PC-9 (cell line): ENCODE results near the gene CCDC71L. TPM values are rescaled to one million over a fixed set of nuclear protein-coding genes. Genes with fewer than 3 reads are reported as not detected.

ENCODE experiments used
- BruUV-seq: library from RNA; stranded (reverse); fragments of 400-500 nt; replicated peaks from 2 replicates; lab custom pipeline; 2021; lab: Mats Ljungman, UMichigan
- CTCF ChIA-PET: fragments of 300-600 bp; sonication (Branson Sonifier 250); formaldehyde crosslinking; loops from one replicate; lab custom pipeline; 2022; ENCODE audit warnings: antibody characterized with exemption; lab: Charles Lee
- POLR2A ChIA-PET: fragments of 300-600 bp; sonication (Branson Sonifier 250); formaldehyde crosslinking; loops from one replicate; lab custom pipeline; 2022; ENCODE audit warnings: antibody characterized with exemption; ENCODE audit not compliant: unreplicated experiment; lab: Charles Lee
- DNase-seq, 2 experiments: peaks; one replicate each; pipeline versions ENCODE4 v3.0.0 to v3.0.0-alpha.2; 2015 to 2022; ENCODE audit warnings: mixed read lengths in 1 of 2
- H2AFZ ChIP-seq: fragments of 200-600 bp; sonication (generic); 2 replicates; pipeline ENCODE4 v1.8.1; 2017; ENCODE audit warnings: antibody characterized with exemption
- H3F3A ChIP-seq: fragments of 200-600 bp; sonication (generic); 2 replicates; pipeline ENCODE4 v1.8.1; 2017; ENCODE audit warnings: antibody characterized with exemption, mild to moderate bottlenecking, low read depth; ENCODE audit not compliant: insufficient read depth
- H3K27ac ChIP-seq: fragments of 200-600 bp; sonication (generic); 2 replicates; pipeline ENCODE4 v1.6.1; 2016; ENCODE audit warnings: mixed run types
- H3K27me3 ChIP-seq: fragments of 200-600 bp; sonication (generic); 2 replicates; pipeline ENCODE4 v1.6.1; 2016; ENCODE audit warnings: low read depth, mixed run types; ENCODE audit not compliant: insufficient read depth
- H3K36me3 ChIP-seq: fragments of 200-600 bp; sonication (generic); 2 replicates; pipeline ENCODE4 v1.6.1; 2016; ENCODE audit warnings: low read depth, mixed run types
- H3K4me1 ChIP-seq: fragments of 200-600 bp; sonication (generic); replicated peaks from 2 replicates; pipeline ENCODE4 v1.6.1; 2016; ENCODE audit warnings: mixed run types; ENCODE audit not compliant: insufficient read depth
- H3K4me2 ChIP-seq: fragments of 200-600 bp; sonication (generic); 2 replicates; pipeline ENCODE4 v1.6.1; 2017; ENCODE audit warnings: mixed run types
- H3K4me3 ChIP-seq: fragments of 200-600 bp; sonication (generic); 2 replicates; pipeline ENCODE4 v1.6.1; 2016; ENCODE audit warnings: mixed run types
- H3K79me2 ChIP-seq: fragments of 200-600 bp; sonication (generic); 2 replicates; pipeline ENCODE4 v1.6.1; 2017; ENCODE audit warnings: low read depth, mixed run types
- H3K9me2 ChIP-seq: fragments of 200-600 bp; sonication (generic); 2 replicates; pipeline ENCODE4 v1.8.1; 2017; ENCODE audit warnings: mild to moderate bottlenecking; ENCODE audit not compliant: insufficient read depth
- H3K9me3 ChIP-seq: fragments of 200-600 bp; sonication (generic); 2 replicates; pipeline ENCODE4 v1.8.1; 2016; ENCODE audit warnings: low read depth; ENCODE audit not compliant: insufficient read depth
- H4K20me1 ChIP-seq: fragments of 200-600 bp; sonication (generic); 2 replicates; pipeline ENCODE4 v1.8.1; 2017; ENCODE audit not compliant: insufficient read depth
- EZH2 ChIP-seq: fragments of 200-600 bp; sonication (generic); IDR thresholded peaks from 2 replicates; pipeline ENCODE4 v1.8.0; 2017; ENCODE audit warnings: antibody characterized with exemption, low read depth
- intact Hi-C: fragments of 100-400 bp; cut with micrococcal nuclease; formaldehyde crosslinking; loops from one replicate; pipeline ENCODE4 v1.10.0; 2022; ENCODE audit not compliant: unreplicated experiment
- total RNA-seq: library from RNA; stranded (reverse); gene quantifications from 2 replicates; pipeline ENCODE4 v1.2.3, GENCODE V29; 2021
- TF ChIP-seq, protein P1 (sequence below): fragments of 200-600 bp; sonication (generic); conservative IDR thresholded peaks from 2 replicates; pipeline ENCODE4 v1.6.1; 2017; ENCODE audit warnings: mixed run types, antibody characterized with exemption, mild to moderate bottlenecking, moderate library complexity

The CCDC71L gene
- total RNA-seq, 1 experiment from 2014 or later, result 18.4 TPM

GRCh38 chr7:106617860-106618259, 43.1 kb downstream of the CCDC71L start:
- TF ChIP-seq, protein P1, sequence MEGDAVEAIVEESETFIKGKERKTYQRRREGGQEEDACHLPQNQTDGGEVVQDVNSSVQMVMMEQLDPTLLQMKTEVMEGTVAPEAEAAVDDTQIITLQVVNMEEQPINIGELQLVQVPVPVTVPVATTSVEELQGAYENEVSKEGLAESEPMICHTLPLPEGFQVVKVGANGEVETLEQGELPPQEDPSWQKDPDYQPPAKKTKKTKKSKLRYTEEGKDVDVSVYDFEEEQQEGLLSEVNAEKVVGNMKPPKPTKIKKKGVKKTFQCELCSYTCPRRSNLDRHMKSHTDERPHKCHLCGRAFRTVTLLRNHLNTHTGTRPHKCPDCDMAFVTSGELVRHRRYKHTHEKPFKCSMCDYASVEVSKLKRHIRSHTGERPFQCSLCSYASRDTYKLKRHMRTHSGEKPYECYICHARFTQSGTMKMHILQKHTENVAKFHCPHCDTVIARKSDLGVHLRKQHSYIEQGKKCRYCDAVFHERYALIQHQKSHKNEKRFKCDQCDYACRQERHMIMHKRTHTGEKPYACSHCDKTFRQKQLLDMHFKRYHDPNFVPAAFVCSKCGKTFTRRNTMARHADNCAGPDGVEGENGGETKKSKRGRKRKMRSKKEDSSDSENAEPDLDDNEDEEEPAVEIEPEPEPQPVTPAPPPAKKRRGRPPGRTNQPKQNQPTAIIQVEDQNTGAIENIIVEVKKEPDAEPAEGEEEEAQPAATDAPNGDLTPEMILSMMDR, result no peak
- no peak for TF ChIP-seq EZH2
- Histone ChIP-seq H3F3A (no peaks in the 10 kb centered on the region), H3K27ac (no peak overlapping the region), H3K4me1 (no peaks in the 10 kb centered on the region), H3K9me3 (peaks cover 14% of the 10 kb centered on the region; the same call in 1 of the 2 replicates), H2AFZ (no peak overlapping the region), H4K20me1 (no peaks in the 10 kb centered on the region), H3K4me3 (no peak overlapping the region), H3K4me2 (no peak overlapping the region), H3K9me2 (no peaks in the 10 kb centered on the region), H3K79me2 (no peaks in the 10 kb centered on the region), H3K36me3 (no peaks in the 10 kb centered on the region), H3K27me3 (no peaks in the 10 kb centered on the region)
- BruUV-seq, result no TSS peak
- intact Hi-C loops, result no loop called here
- CTCF ChIA-PET, result no interaction called here
- no peak for DNase-seq
- POLR2A ChIA-PET, result no interaction called here

DNA sequence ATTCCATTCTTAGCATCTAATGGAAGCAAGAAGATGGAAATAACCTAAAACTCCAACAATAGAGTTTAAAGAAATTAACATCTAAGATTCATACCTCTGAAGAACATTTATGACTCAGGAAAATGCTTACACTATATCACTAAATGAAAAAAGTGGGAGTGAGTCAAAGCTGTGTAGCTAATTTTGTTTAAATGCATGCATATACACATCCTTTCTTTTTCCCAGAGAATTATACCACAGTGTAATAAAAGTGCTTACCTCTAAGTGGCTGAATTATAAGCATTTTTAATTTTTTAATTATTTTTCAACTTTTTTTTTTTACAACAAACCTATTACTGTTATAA, 44.3 kb downstream of the CCDC71L start:
- Histone ChIP-seq H3K9me3 (peaks cover 4% of the 10 kb centered on the region; the same call in 1 of the 2 replicates), H3K4me3 (no peak overlapping the region), H3K4me1 (no peaks in the 10 kb centered on the region), H3K36me3 (no peaks in the 10 kb centered on the region), H3K27ac (no peak overlapping the region), H3F3A (no peaks in the 10 kb centered on the region), H3K4me2 (no peak overlapping the region), H3K27me3 (no peaks in the 10 kb centered on the region), H3K9me2 (no peaks in the 10 kb centered on the region), H2AFZ (no peak overlapping the region), H4K20me1 (no peaks in the 10 kb centered on the region), H3K79me2 (no peaks in the 10 kb centered on the region)
- no peak for DNase-seq
- POLR2A ChIA-PET, result no interaction called here
- CTCF ChIA-PET, result no interaction called here
- intact Hi-C loops, result no loop called here
- BruUV-seq, result no TSS peak
- TF ChIP-seq EZH2, result no peak
- TF ChIP-seq, protein P1, result no peak

GRCh38 chr7:106615808-106616707, 44.9 kb downstream of the CCDC71L start:
- Histone ChIP-seq H3K4me1 (no peaks in the 10 kb centered on the region), H3K9me2 (no peaks in the 10 kb centered on the region), H3K9me3 (no peaks in the 10 kb centered on the region), H3K27ac (no peak overlapping the region), H3K79me2 (no peaks in the 10 kb centered on the region), H3K27me3 (no peaks in the 10 kb centered on the region), H3K4me2 (no peak overlapping the region), H2AFZ (no peak overlapping the region), H4K20me1 (no peaks in the 10 kb centered on the region), H3K36me3 (no peaks in the 10 kb centered on the region), H3K4me3 (no peak overlapping the region), H3F3A (no peaks in the 10 kb centered on the region)
- CTCF ChIA-PET, result no interaction called here
- intact Hi-C loops, result no loop called here
- DNase-seq, result no peak
- POLR2A ChIA-PET, result no interaction called here
- TF ChIP-seq EZH2, result no peak
- TF ChIP-seq, protein P1, result no peak
- BruUV-seq, result no TSS peak
